K562 (cell line): ENCODE measurements around the gene RNF215. TPM values are rescaled to one million over a fixed set of nuclear protein-coding genes. Genes with fewer than 3 reads are reported as not detected.

Source experiments
- ATAC-seq: fragments of 200-7000 bp; cut with Tn5 transposase; 3 replicates; pipeline ENCODE4 v1.9.1; 2020; ENCODE audit warnings: moderate library complexity
- BruUV-seq: library from RNA; stranded (reverse); fragments of 400-500 nt; replicated peaks from 2 replicates; lab custom pipeline; 2021; lab: Mats Ljungman, UMichigan
- CTCF ChIA-PET: fragments of 300-600 bp; formaldehyde crosslinking; extraction: SDS; loops from one replicate; lab custom pipeline; 2021; ENCODE audit warnings: low intra/inter-chr PET ratio; lab: Yijun Ruan, JAX
- POLR2A ChIA-PET: fragments of 300-600, 350-650 bp; sonication (Branson Sonifier 250); formaldehyde crosslinking; extraction: SDS; loops from one replicate; lab custom pipeline; 2021; ENCODE audit warnings: antibody characterized with exemption, inconsistent platforms; lab: Yijun Ruan, JAX
- DNase-seq, 4 experiments: peaks; one replicate each; pipeline versions ENCODE4 v3.0.0 to v3.0.0-alpha.2; 2011 to 2018; ENCODE audit warnings: low spot score in 3 of 4, mixed read lengths in 3 of 4; ENCODE audit errors: extremely low read depth in 1 of 4
- FAIRE-seq: peaks from 2 replicates; lab custom pipeline; 2011; peaks lifted over from hg19 to GRCh38; lab: Jason Lieb, UNC
- H2AFZ ChIP-seq: 2 replicates; pipeline ENCODE4 v1.6.0; 2011; ENCODE audit warnings: low read depth, low read length, control low read depth, inconsistent platforms
- H3K27ac ChIP-seq: fragments of 200-600 bp; 3 replicates; pipeline ENCODE4 v1.8.0; 2011; ENCODE audit warnings: low read depth, mild to moderate bottlenecking, control low read depth, inconsistent platforms, low read length, moderate library complexity, mixed read lengths; ENCODE audit errors: extremely low read depth
- H3K27me3 ChIP-seq, 2 experiments: fragments of 300-600 bp in 1 of 2; 2 replicates in 1 of 2; 3 replicates in 1 of 2; pipeline versions ENCODE4 v1.6.0 to v1.8.0; 2011; ENCODE audit warnings: inconsistent platforms in 2 of 2, low read length in 2 of 2, mild to moderate bottlenecking in 1 of 2, mixed read lengths in 1 of 2, moderate library complexity in 1 of 2; ENCODE audit not compliant: control insufficient read depth in 2 of 2, insufficient read depth in 2 of 2
- H3K36me3 ChIP-seq: fragments of 300-600 bp; 3 replicates; pipeline ENCODE4 v1.8.0; 2011; ENCODE audit warnings: mild to moderate bottlenecking, low read length, inconsistent platforms; ENCODE audit not compliant: control insufficient read depth, insufficient read depth
- H3K4me1 ChIP-seq, 2 experiments: fragments of 200-600 bp in 1 of 2; replicated peaks in 1 of 2; 2 replicates in 1 of 2; 3 replicates in 1 of 2; pipeline versions ENCODE4 v1.5.1 to v1.8.0; 2011; ENCODE audit warnings: inconsistent platforms in 2 of 2, low read length in 2 of 2, mild to moderate bottlenecking in 1 of 2, mixed read lengths in 1 of 2, moderate library complexity in 1 of 2; ENCODE audit not compliant: control insufficient read depth in 2 of 2, insufficient read depth in 2 of 2
- H3K4me2 ChIP-seq: 2 replicates; pipeline ENCODE4 v1.6.1; 2011; ENCODE audit warnings: low read length, control low read depth, inconsistent platforms, mixed read lengths; ENCODE audit not compliant: insufficient read depth
- H3K4me3 ChIP-seq: fragments of 200-600 bp; sonication (generic), shearing (Covaris generic); 2 replicates; pipeline ENCODE4 v1.5.1; 2016; ENCODE audit warnings: control low read depth, inconsistent platforms
- H3K79me2 ChIP-seq: fragments of 200-600 bp; 3 replicates; pipeline ENCODE4 v1.8.0; 2011; ENCODE audit warnings: low read length, inconsistent platforms; ENCODE audit not compliant: control insufficient read depth, insufficient read depth
- H3K9ac ChIP-seq, 2 experiments: 2 replicates each; pipeline versions ENCODE4 v1.6.0 to v1.6.1; 2011; ENCODE audit warnings: low read depth in 2 of 2, low read length in 2 of 2, control low read depth in 1 of 2, inconsistent platforms in 1 of 2, mild to moderate bottlenecking in 1 of 2, mixed read lengths in 1 of 2; ENCODE audit not compliant: insufficient read depth in 1 of 2
- H3K9me1 ChIP-seq: one replicate; pipeline ENCODE4 v1.6.0; 2011; ENCODE audit warnings: inconsistent platforms, mild to moderate bottlenecking, low read length, moderate library complexity; ENCODE audit not compliant: control insufficient read depth, insufficient read depth
- H3K9me3 ChIP-seq: replicated peaks from 2 replicates; pipeline ENCODE4 v1.5.1; 2011; ENCODE audit warnings: low read depth, low read length, inconsistent platforms; ENCODE audit not compliant: control insufficient read depth, insufficient read depth
- H4K20me1 ChIP-seq: replicated peaks from 2 replicates; pipeline ENCODE4 v1.6.1; 2011; ENCODE audit warnings: low read length, inconsistent platforms, mixed read lengths; ENCODE audit not compliant: control insufficient read depth, insufficient read depth
- COPS2 ChIP-seq: fragments of 450-650 bp; conservative IDR thresholded peaks from 2 replicates; pipeline ENCODE4 v1.6.1; 2016; ENCODE audit warnings: mild to moderate bottlenecking, moderate library complexity
- GMEB1 ChIP-seq: fragments of 250-450 bp; sonication (Bioruptor Pico); IDR thresholded peaks from 2 replicates; pipeline ENCODE4 v1.4.0; 2020; ENCODE audit warnings: mild to moderate bottlenecking
- HDAC3 ChIP-seq: fragments of 450-650 bp; IDR thresholded peaks from 2 replicates; pipeline ENCODE4 v1.6.1; 2018; ENCODE audit warnings: borderline replicate concordance, mild to moderate bottlenecking, moderate library complexity; ENCODE audit not compliant: partially characterized antibody
- IFI16 ChIP-seq: fragments of 250-450 bp; sonication (Bioruptor Pico); IDR thresholded peaks from 2 replicates; pipeline ENCODE4 v2.1.2; 2022; ENCODE audit warnings: mild to moderate bottlenecking, inconsistent platforms
- KDM1A ChIP-seq, 2 experiments: fragments of 450-650 bp; IDR thresholded peaks; 2 replicates each; pipeline ENCODE4 v1.6.1; 2016; ENCODE audit warnings: mild to moderate bottlenecking in 2 of 2
- LEF1 ChIP-seq: fragments of 450-650 bp; IDR thresholded peaks from 2 replicates; pipeline ENCODE4 v1.6.1; 2016; ENCODE audit warnings: mild to moderate bottlenecking
- MED1 ChIP-seq: sonication (generic); formaldehyde crosslinking; IDR thresholded peaks from 2 replicates; pipeline ENCODE4 v1.8.1; 2023; ENCODE audit warnings: missing genetic modification reagents, borderline replicate concordance
- SRSF7 ChIP-seq: fragments of 200-400 bp; formaldehyde crosslinking; optimal IDR thresholded peaks from 2 replicates; pipeline ENCODE3; 2017; ENCODE audit warnings: mild to moderate bottlenecking, low read depth, low read length
- TAL1 ChIP-seq: fragments of 450-650 bp; IDR thresholded peaks from 2 replicates; pipeline ENCODE4 v1.6.1; 2016; ENCODE audit warnings: mild to moderate bottlenecking
- ZKSCAN3 ChIP-seq: fragments of 250-450 bp; sonication (Bioruptor Pico); IDR thresholded peaks from 2 replicates; pipeline ENCODE4 v1.4.0; 2020
- ZNF644 ChIP-seq: fragments of 200-800 bp; sonication (Bioruptor generic); IDR thresholded peaks from 2 replicates; pipeline ENCODE4 v1.6.1; 2016; ENCODE audit warnings: low read depth, missing genetic modification characterization, missing compliant biosample characterization
- ZNF699 ChIP-seq: fragments of 250-450 bp; sonication (Bioruptor Pico); IDR thresholded peaks from 2 replicates; pipeline ENCODE4 v1.8.0; 2021; ENCODE audit warnings: mild to moderate bottlenecking, moderate library complexity; ENCODE audit not compliant: insufficient replicate concordance
- ZNF77 ChIP-seq: fragments of 250-450 bp; sonication (Bioruptor Pico); IDR thresholded peaks from 2 replicates; pipeline ENCODE4 v1.5.0; 2020
- WGBS: fragments of 100-300 bp; shearing (Covaris generic); methylation state at CpG from one replicate; pipeline ENCODE4 v1.1.6; 2016; ENCODE audit warnings: low coverage, mixed read lengths; ENCODE audit not compliant: insufficient coverage; ENCODE audit errors: missing lambda C conversion rate; 5-methylcytosine and 5-hydroxymethylcytosine counted together
- in situ Hi-C: fragments of 300-500 bp; cut with MboI; formaldehyde crosslinking; loops from 4 replicates; pipeline ENCODE4 v1.15.0; 2018; ENCODE audit warnings: inconsistent platforms, mixed read lengths
- intact Hi-C: fragments of 100-400 bp; cut with micrococcal nuclease; formaldehyde crosslinking; loops from 2 replicates; pipeline ENCODE4 v1.14.2; 2022
- polyA plus RNA-seq, 8 experiments: library from polyadenylated mRNA; depleted of rRNA in 4 of 8; stranded (reverse) in 5 of 8; unstranded in 3 of 8; fragments of >200 nt; fragmentation: Nextera tagmentation in 2 of 8; fragmentation: Illumina TruSeq in 1 of 8; extraction: Ambion mirVana in 2 of 8; extraction: Trizol in 1 of 8; gene quantifications; 2 replicates each; pipeline versions ENCODE4 v1.2.1 to v1.2.3, GENCODE V29; 2011 to 2014; ENCODE audit warnings: inconsistent platforms in 1 of 8, missing spikeins in 1 of 8
- total RNA-seq, 7 experiments: library from RNA; depleted of rRNA in 6 of 7; stranded (reverse); fragments of >200 nt in 6 of 7; fragmentation: Illumina TruSeq in 2 of 7; extraction: Trizol in 2 of 7; gene quantifications; 2 replicates each; pipeline versions ENCODE4 v1.2.1 to v1.2.3, GENCODE V29; 2011 to 2021; ENCODE audit warnings: low replicate concordance in 1 of 7
- TF ChIP-seq, protein P1 (sequence below): IDR thresholded peaks from 2 replicates; pipeline ENCODE4 v1.6.1; 2011; ENCODE audit not compliant: insufficient read length; ENCODE audit errors: extremely low read depth
- TF ChIP-seq, protein P2 (sequence below): sonication (generic); formaldehyde crosslinking; IDR thresholded peaks from 2 replicates; pipeline ENCODE4 v1.8.0; 2023; ENCODE audit warnings: missing genetic modification reagents, mild to moderate bottlenecking, borderline replicate concordance

The RNF215 gene
- total and polyA plus RNA-seq, 9 of the 15 experiments (the other 6 are each of a cell fraction or from before 2014, with no cell fraction given) = 0.08 to 9.8 (median 2.7) TPM

DNA sequence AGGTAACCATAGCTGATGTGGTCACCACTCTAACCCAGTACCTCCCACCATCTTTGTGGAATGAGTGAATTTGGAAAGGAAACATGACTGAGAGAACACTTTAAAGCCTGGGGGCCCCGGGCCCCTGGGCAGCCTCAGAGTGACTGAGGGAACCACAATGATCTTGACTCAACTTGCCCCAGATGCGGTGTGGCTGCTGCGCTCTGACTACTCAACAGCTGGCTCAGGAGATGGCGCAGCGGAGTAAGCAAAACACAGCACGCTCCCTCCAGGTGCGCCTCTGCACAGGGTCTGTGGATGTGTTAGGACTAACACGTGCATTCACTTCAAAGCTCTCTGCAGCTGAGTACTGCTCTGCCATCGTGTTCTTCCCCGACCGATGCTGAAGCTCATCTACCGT is 5.9 kb downstream of the RNF215 start:
- H3K27me3 ChIP-seq = no peaks in the 10 kb centered on the region
- H3K79me2 ChIP-seq = no peaks in the 10 kb centered on the region
- no peak overlapping the region for H3K9ac ChIP-seq
- 56% methylated on average over 12 of the region's 12 CpGs for WGBS
- H4K20me1 ChIP-seq = no peaks in the 10 kb centered on the region
- H3K9me3 ChIP-seq = no peaks in the 10 kb centered on the region
- ATAC-seq (no peak), FAIRE-seq (no peak), DNase-seq (no peak)
- TF ChIP-seq, protein P1, sequence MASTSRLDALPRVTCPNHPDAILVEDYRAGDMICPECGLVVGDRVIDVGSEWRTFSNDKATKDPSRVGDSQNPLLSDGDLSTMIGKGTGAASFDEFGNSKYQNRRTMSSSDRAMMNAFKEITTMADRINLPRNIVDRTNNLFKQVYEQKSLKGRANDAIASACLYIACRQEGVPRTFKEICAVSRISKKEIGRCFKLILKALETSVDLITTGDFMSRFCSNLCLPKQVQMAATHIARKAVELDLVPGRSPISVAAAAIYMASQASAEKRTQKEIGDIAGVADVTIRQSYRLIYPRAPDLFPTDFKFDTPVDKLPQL = no peak
- TF ChIP-seq IFI16 (CRISPR knock-in tag) (no peak), ZNF699 (no peak), KDM1A (IDR thresholded peaks at IDR 0.05) (no peak), TAL1 (no peak), COPS2 (no peak), SRSF7 (no peak), ZKSCAN3 (CRISPR knock-in tag) (no peak), MED1 (CRISPR knock-in tag) (no peak), LEF1 (no peak), GMEB1 (no peak), HDAC3 (no peak), ZNF77 (no peak), ZNF644 (tag) (no peak)
- TF ChIP-seq, protein P2, sequence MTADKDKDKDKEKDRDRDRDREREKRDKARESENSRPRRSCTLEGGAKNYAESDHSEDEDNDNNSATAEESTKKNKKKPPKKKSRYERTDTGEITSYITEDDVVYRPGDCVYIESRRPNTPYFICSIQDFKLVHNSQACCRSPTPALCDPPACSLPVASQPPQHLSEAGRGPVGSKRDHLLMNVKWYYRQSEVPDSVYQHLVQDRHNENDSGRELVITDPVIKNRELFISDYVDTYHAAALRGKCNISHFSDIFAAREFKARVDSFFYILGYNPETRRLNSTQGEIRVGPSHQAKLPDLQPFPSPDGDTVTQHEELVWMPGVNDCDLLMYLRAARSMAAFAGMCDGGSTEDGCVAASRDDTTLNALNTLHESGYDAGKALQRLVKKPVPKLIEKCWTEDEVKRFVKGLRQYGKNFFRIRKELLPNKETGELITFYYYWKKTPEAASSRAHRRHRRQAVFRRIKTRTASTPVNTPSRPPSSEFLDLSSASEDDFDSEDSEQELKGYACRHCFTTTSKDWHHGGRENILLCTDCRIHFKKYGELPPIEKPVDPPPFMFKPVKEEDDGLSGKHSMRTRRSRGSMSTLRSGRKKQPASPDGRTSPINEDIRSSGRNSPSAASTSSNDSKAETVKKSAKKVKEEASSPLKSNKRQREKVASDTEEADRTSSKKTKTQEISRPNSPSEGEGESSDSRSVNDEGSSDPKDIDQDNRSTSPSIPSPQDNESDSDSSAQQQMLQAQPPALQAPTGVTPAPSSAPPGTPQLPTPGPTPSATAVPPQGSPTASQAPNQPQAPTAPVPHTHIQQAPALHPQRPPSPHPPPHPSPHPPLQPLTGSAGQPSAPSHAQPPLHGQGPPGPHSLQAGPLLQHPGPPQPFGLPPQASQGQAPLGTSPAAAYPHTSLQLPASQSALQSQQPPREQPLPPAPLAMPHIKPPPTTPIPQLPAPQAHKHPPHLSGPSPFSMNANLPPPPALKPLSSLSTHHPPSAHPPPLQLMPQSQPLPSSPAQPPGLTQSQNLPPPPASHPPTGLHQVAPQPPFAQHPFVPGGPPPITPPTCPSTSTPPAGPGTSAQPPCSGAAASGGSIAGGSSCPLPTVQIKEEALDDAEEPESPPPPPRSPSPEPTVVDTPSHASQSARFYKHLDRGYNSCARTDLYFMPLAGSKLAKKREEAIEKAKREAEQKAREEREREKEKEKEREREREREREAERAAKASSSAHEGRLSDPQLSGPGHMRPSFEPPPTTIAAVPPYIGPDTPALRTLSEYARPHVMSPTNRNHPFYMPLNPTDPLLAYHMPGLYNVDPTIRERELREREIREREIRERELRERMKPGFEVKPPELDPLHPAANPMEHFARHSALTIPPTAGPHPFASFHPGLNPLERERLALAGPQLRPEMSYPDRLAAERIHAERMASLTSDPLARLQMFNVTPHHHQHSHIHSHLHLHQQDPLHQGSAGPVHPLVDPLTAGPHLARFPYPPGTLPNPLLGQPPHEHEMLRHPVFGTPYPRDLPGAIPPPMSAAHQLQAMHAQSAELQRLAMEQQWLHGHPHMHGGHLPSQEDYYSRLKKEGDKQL = no peak
- H3K4me2 ChIP-seq = no peak overlapping the region
- intact Hi-C loops (no loop called here), in situ Hi-C loops (loop anchor here (25.0 kb wide), 1 partner anchor 269 kb away; no protein-coding TSS in a partner anchor)
- no peak overlapping the region for H3K4me3 ChIP-seq
- H3K4me1 ChIP-seq = peaks cover under 1 to 6% of the 10 kb centered on the region in 2 experiments; a peak in 3 of 5 replicates
- no peak overlapping the region for H2AFZ ChIP-seq
- no TSS peak for BruUV-seq
- no peak overlapping the region for H3K27ac ChIP-seq
- H3K9me1 ChIP-seq = no peaks in the 10 kb centered on the region
- ChIA-PET POLR2A (interaction anchor here (2.7 kb wide), 1 partner anchor 8 kb away, joined by 9 read pairs; no protein-coding TSS in a partner anchor), CTCF (no interaction called here)
- no peaks in the 10 kb centered on the region for H3K36me3 ChIP-seq
